Measurements from ENCODE around the gene EFCAB5. TPM values are rescaled to one million over a fixed set of nuclear protein-coding genes. Genes with fewer than 3 reads are reported as not detected.
"Not testable (repeated sequence)": the region's sequence is repeated elsewhere in the genome, so short reads cannot be mapped to it uniquely, and the experiment has no call there.

EFCAB5 gene
- total RNA-seq, 2 experiments from 2014 or later: 0.54 to 0.81 TPM

DNA sequence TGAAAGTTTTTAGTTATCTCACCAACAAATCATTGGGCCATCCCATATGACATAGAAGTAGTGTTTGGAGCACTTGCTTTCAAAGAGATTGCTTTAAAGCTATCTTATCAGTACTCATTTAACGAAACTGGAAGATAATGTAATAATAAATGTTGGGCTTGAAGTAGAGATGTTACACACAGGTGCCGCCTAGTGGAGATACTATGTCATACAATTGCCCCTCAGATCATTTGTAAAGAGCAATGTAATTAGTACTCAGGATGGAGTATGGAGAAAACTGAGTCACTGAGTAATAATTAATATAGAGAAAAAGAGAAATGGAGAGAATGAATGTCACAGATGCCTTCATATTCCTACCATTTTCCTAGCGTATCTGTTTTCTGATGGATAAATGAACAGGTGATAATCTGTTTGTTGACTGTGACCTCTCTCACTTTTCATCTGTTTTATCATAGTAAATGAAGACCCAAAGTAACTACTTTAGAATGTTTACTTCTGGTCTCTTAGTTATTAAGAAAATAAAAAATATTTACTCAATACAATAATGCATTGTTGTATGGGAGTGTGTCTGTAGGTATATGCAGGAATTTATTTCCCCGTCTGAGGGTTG lies 80.4 kb downstream of the EFCAB5 start:
- TF ChIP-seq, protein P1, sequence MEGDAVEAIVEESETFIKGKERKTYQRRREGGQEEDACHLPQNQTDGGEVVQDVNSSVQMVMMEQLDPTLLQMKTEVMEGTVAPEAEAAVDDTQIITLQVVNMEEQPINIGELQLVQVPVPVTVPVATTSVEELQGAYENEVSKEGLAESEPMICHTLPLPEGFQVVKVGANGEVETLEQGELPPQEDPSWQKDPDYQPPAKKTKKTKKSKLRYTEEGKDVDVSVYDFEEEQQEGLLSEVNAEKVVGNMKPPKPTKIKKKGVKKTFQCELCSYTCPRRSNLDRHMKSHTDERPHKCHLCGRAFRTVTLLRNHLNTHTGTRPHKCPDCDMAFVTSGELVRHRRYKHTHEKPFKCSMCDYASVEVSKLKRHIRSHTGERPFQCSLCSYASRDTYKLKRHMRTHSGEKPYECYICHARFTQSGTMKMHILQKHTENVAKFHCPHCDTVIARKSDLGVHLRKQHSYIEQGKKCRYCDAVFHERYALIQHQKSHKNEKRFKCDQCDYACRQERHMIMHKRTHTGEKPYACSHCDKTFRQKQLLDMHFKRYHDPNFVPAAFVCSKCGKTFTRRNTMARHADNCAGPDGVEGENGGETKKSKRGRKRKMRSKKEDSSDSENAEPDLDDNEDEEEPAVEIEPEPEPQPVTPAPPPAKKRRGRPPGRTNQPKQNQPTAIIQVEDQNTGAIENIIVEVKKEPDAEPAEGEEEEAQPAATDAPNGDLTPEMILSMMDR (IDR thresholded peaks at IDR 0.05): peak; percentile 95
- Mint-ChIP-seq H3K36me3 (ENCODE audit: low read depth) (no peaks in the 10 kb centered on the region), H3K4me1 (ENCODE audit: low read depth) (no peaks in the 10 kb centered on the region), H3K27ac (no peak overlapping the region), H3K27me3 (peaks cover 3% of the 10 kb centered on the region), H3K4me3 (no peak overlapping the region), H3K9me3 (no peaks in the 10 kb centered on the region)
- ChIA-PET CTCF (interaction anchor here (0.6 to 4.2 kb wide), 23 partner anchors 9 to 452 kb away, joined by 3 to 27 read pairs (median 4); no protein-coding TSS in a partner anchor), POLR2A (no interaction called here)
- peak; percentile 53 for ATAC-seq
- DNase-seq: peak; percentile 60
- intact Hi-C loops (cut with micrococcal nuclease): loop anchor here (10.0 kb wide), 1 partner anchor 217 kb away; no protein-coding TSS in a partner anchor

DNA sequence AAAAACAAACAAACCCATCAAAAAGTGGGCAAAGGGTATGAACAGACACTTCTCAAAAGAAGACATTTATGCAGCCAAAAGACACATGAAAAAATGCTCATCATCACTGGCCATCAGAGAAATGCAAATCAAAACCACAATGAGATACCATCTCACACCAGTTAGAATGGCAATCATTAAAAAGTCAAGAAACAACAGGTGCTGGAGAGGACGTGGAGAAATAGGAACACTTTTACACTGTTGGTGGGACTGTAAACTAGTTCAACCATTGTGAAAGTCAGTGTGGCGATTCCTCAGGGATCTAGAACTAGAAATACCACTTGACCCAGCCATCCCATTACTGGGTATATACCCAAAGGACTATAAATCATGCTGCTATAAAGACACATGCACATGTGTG lies 83.9 kb downstream of the EFCAB5 start:
- H3K27ac Mint-ChIP-seq; DNase-seq; H3K27me3 Mint-ChIP-seq; POLR2A ChIA-PET; H3K36me3 Mint-ChIP-seq (ENCODE audit: low read depth); ATAC-seq; H3K4me1 Mint-ChIP-seq (ENCODE audit: low read depth); H3K4me3 Mint-ChIP-seq; CTCF ChIA-PET; H3K9me3 Mint-ChIP-seq: not testable (repeated sequence)
- intact Hi-C loops (cut with micrococcal nuclease): loop anchor here (10.0 kb wide), 1 partner anchor 221 kb away; no protein-coding TSS in a partner anchor

DNA sequence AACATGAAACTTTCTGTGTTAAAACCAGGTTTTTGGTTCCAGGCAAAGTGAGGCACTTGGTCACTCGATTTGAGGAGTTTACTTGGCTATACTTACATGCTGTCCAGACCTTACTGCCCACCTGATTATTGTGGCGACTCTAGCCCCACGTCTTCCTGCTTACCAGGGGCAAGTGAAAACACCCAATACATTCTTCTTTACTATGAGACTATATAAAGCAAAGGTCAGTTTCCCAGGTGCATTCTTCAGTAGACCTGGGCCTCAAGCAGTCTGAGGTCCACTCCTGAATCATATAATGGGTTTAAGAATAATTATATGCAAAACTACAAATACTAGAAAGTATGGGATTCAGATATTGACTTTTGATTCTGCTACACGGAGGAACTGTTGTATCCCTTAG lies 86.2 kb downstream of the EFCAB5 start:
- intact Hi-C loops (cut with micrococcal nuclease): loop anchor here (10.0 kb wide), 1 partner anchor 223 kb away; no protein-coding TSS in a partner anchor
- Mint-ChIP-seq H3K4me3 (no peak overlapping the region), H3K27ac (no peak overlapping the region), H3K9me3 (no peaks in the 10 kb centered on the region), H3K27me3 (no peaks in the 10 kb centered on the region), H3K36me3 (ENCODE audit: low read depth) (no peaks in the 10 kb centered on the region), H3K4me1 (ENCODE audit: low read depth) (no peaks in the 10 kb centered on the region)
- DNase-seq: no peak
- TF ChIP-seq, protein P1 (IDR thresholded peaks at IDR 0.05): no peak
- no peak for ATAC-seq
- ChIA-PET POLR2A (no interaction called here), CTCF (interaction anchor here (4.5 kb wide), 1 partner anchor 66 kb away, joined by 42 read pairs; no protein-coding TSS in a partner anchor)

DNA sequence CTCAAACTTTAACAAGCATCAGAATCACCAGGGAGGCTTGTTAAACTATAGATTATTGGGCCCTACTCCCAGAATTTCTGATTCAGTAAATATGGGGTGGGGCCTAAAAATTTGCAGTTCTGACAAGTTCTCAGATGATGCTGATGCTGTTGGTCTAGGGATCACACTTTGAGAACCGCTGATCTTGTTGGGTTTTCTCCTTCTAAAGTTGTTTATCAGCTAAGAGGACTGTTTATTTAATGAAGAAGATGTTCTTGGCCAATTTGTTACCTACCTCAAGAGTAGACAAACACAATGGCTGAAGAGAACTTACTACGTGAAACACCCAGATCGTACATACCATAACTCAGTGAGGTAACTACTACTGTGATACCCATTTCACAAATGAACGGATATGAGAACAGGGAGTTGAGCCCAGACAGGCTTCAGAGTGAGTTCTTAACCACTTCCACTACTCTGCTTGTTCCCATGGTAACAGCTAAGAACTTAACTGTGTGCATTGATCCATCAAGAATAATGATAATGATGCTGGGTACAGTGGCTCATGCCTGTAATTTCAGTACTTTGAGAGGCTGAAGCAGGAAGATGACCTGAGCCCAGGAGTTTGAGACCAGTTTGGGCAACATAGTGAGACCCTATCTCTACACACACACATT lies 89.9 kb downstream of the EFCAB5 start:
- H3K4me3 Mint-ChIP-seq: no peak overlapping the region
- CTCF ChIA-PET: interaction anchor here (0.9 to 1.8 kb wide), 5 partner anchors 9 to 101 kb away, joined by 3 to 11 read pairs (median 4); no protein-coding TSS in a partner anchor
- no peak for ATAC-seq
- no peak overlapping the region for H3K27ac Mint-ChIP-seq
- H3K27me3 Mint-ChIP-seq: no peaks in the 10 kb centered on the region
- intact Hi-C loops (cut with micrococcal nuclease): no loop called here
- H3K9me3 Mint-ChIP-seq: no peaks in the 10 kb centered on the region
- POLR2A ChIA-PET: no interaction called here
- TF ChIP-seq, protein P1 (IDR thresholded peaks at IDR 0.05): no peak
- no peaks in the 10 kb centered on the region for H3K36me3 Mint-ChIP-seq (ENCODE audit: low read depth)
- no peaks in the 10 kb centered on the region for H3K4me1 Mint-ChIP-seq (ENCODE audit: low read depth)
- no peak for DNase-seq

DNA sequence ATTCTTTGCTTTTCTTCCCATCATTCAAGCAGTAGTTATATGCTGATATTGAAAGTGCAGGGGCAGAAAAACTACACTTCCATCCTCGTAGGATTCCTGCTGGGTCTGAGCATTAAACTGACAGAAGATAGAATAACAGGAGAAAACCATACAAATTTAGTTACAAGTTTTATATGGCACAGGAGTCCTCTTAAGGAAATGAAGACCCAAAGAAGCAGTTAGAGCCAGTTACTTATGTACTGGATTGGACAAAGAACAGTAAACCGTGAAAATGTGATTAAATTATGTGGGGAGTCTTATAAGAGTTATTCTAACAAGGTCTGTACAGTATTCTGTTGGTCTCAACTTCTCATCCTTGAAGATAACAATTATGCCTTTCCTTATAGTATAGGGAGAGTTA lies 93.9 kb downstream of the EFCAB5 start:
- POLR2A ChIA-PET: no interaction called here
- no peak overlapping the region for H3K4me3 Mint-ChIP-seq
- no peak for ATAC-seq
- H3K27ac Mint-ChIP-seq: no peak overlapping the region
- no peaks in the 10 kb centered on the region for H3K4me1 Mint-ChIP-seq (ENCODE audit: low read depth)
- H3K27me3 Mint-ChIP-seq: no peaks in the 10 kb centered on the region
- H3K9me3 Mint-ChIP-seq: no peaks in the 10 kb centered on the region
- CTCF ChIA-PET: no interaction called here
- intact Hi-C loops (cut with micrococcal nuclease): no loop called here
- DNase-seq: no peak
- TF ChIP-seq, protein P1 (IDR thresholded peaks at IDR 0.05): no peak
- no peaks in the 10 kb centered on the region for H3K36me3 Mint-ChIP-seq (ENCODE audit: low read depth)

DNA sequence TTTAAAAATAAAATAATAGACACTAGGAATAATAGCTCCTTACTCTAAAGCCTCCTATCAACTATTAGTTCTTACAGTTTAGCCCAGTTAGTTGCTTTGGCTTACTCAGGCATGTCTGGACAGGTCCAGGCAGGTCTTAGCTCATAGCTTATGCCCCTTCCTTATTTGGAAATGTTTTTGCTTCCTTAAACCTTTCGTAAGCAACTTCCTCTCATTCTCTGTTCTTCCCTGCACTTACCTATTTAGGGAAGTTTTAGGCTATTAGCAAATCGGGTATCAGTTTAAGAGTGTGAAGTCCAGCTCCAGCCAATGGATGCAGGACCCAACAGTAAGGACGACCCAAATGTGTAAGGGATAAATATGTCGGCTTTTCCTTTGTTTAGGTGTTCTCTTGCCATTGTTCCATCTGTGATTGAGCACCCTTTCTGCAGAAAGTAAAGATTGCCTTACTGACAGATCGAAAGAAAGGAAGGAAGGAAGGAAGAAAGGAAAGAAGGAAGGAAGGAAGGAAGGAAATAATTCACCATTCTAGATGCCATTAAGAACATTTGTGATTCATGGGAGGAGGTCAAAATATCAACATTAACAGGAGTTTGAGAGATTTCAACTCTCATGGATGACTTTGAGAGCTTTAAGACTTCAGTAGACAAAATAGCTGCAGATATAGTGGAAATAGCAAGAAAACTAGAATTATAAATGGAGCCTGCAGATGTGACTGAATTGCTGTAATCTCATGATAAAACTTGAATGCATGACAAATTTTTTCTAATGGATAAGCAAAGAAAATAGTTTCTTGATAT lies 99.5 kb downstream of the EFCAB5 start:
- ChIA-PET CTCF (interaction anchor here (1.1 to 4.0 kb wide), 3 partner anchors 11 to 53 kb away, joined by 3 to 20 read pairs (median 4); no protein-coding TSS in a partner anchor), POLR2A (interaction anchor here (0.6 kb wide), 1 partner anchor 49 kb away, joined by 5 read pairs; no protein-coding TSS in a partner anchor)
- H3K27ac Mint-ChIP-seq: peak overlapping the region; percentile 10
- H3K36me3 Mint-ChIP-seq (ENCODE audit: low read depth); DNase-seq; H3K4me3 Mint-ChIP-seq; intact Hi-C loops (cut with micrococcal nuclease); H3K9me3 Mint-ChIP-seq; H3K27me3 Mint-ChIP-seq; ATAC-seq; H3K4me1 Mint-ChIP-seq (ENCODE audit: low read depth): not testable (repeated sequence)

Data from activated CD8-positive, alpha-beta T cell treated with anti-CD3 and anti-CD28 coated beads for 36 hours (primary cell).